Measurements from ENCODE around the gene MAP3K20.
"Not testable (repeated sequence)": the region's sequence is repeated elsewhere in the genome, so short reads cannot be mapped to it uniquely, and the experiment has no call there.

The MAP3K20 gene

GRCh38 chr2:173122936-173123335 is 47.3 kb downstream of the MAP3K20 start:
- H3K9ac ChIP-seq (ENCODE audit: low read depth, low read length): no peak overlapping the region
- TF ChIP-seq, protein P1, sequence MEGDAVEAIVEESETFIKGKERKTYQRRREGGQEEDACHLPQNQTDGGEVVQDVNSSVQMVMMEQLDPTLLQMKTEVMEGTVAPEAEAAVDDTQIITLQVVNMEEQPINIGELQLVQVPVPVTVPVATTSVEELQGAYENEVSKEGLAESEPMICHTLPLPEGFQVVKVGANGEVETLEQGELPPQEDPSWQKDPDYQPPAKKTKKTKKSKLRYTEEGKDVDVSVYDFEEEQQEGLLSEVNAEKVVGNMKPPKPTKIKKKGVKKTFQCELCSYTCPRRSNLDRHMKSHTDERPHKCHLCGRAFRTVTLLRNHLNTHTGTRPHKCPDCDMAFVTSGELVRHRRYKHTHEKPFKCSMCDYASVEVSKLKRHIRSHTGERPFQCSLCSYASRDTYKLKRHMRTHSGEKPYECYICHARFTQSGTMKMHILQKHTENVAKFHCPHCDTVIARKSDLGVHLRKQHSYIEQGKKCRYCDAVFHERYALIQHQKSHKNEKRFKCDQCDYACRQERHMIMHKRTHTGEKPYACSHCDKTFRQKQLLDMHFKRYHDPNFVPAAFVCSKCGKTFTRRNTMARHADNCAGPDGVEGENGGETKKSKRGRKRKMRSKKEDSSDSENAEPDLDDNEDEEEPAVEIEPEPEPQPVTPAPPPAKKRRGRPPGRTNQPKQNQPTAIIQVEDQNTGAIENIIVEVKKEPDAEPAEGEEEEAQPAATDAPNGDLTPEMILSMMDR (IDR thresholded peaks at IDR 0.05; ENCODE audit: borderline replicate concordance, extremely low read depth, low read length, poor library complexity, severe bottlenecking): no peak
- TF ChIP-seq EZH2 (IDR thresholded peaks at IDR 0.05; ENCODE audit: borderline replicate concordance, low read depth, low read length, severe bottlenecking): no peak
- H3K27ac ChIP-seq (ENCODE audit: low read length): no peak overlapping the region
- DNase-seq (no peak), ATAC-seq (ENCODE audit: insufficient read depth, low read depth) (no peak)
- peaks cover 4% of the 10 kb centered on the region; the same call in 1 of the 2 replicates for H3K79me2 ChIP-seq (ENCODE audit: insufficient read depth, low read length)
- H3K36me3 ChIP-seq (ENCODE audit: insufficient read depth, low read length): peaks cover 8% of the 10 kb centered on the region; the same call in 1 of the 2 replicates
- H3K9me3 ChIP-seq (ENCODE audit: insufficient read depth, low read length, severe bottlenecking): no peaks in the 10 kb centered on the region
- H3K4me1 ChIP-seq (ENCODE audit: insufficient read depth, low read length): no peaks in the 10 kb centered on the region
- peaks cover 2% of the 10 kb centered on the region; the same call in 1 of the 2 replicates for H4K20me1 ChIP-seq (ENCODE audit: insufficient read depth, low read length)
- H2AFZ ChIP-seq (ENCODE audit: low read depth, low read length): no peak overlapping the region
- no peak overlapping the region for H3K4me3 ChIP-seq (ENCODE audit: low read depth in 1 of 2, low read length in 2 of 2)
- no peaks in the 10 kb centered on the region for H3K27me3 ChIP-seq (ENCODE audit: insufficient read depth, low read length, poor library complexity)
- H3K4me2 ChIP-seq (ENCODE audit: insufficient read depth, low read length): no peak overlapping the region

- TF ChIP-seq EZH2 (IDR thresholded peaks at IDR 0.05; ENCODE audit: borderline replicate concordance, low read depth, low read length, severe bottlenecking): no peak
- TF ChIP-seq, protein P1 (IDR thresholded peaks at IDR 0.05; ENCODE audit: borderline replicate concordance, extremely low read depth, low read length, poor library complexity, severe bottlenecking): no peak
- H3K27ac ChIP-seq (ENCODE audit: low read length): no peak overlapping the region
- H3K36me3 ChIP-seq (ENCODE audit: insufficient read depth, low read length): peaks cover 8% of the 10 kb centered on the region; the same call in 1 of the 2 replicates
- H4K20me1 ChIP-seq (ENCODE audit: insufficient read depth, low read length): no peaks in the 10 kb centered on the region; the same call in 1 of the 2 replicates
- H3K4me3 ChIP-seq (ENCODE audit: low read depth in 1 of 2, low read length in 2 of 2): no peak overlapping the region
- H3K9me3 ChIP-seq (ENCODE audit: insufficient read depth, low read length, severe bottlenecking): no peaks in the 10 kb centered on the region
- DNase-seq (no peak), ATAC-seq (ENCODE audit: insufficient read depth, low read depth) (no peak)
- H3K9ac ChIP-seq (ENCODE audit: low read depth, low read length): no peak overlapping the region
- peaks cover 4% of the 10 kb centered on the region; the same call in 1 of the 2 replicates for H3K79me2 ChIP-seq (ENCODE audit: insufficient read depth, low read length)
- H3K4me2 ChIP-seq (ENCODE audit: insufficient read depth, low read length): no peak overlapping the region
- H2AFZ ChIP-seq (ENCODE audit: low read depth, low read length): no peak overlapping the region
- H3K27me3 ChIP-seq (ENCODE audit: insufficient read depth, low read length, poor library complexity): no peaks in the 10 kb centered on the region
- no peaks in the 10 kb centered on the region for H3K4me1 ChIP-seq (ENCODE audit: insufficient read depth, low read length)
These were observed 48.8 kb downstream of the MAP3K20 start for GRCh38 chr2:173124441-173124840.

DNA sequence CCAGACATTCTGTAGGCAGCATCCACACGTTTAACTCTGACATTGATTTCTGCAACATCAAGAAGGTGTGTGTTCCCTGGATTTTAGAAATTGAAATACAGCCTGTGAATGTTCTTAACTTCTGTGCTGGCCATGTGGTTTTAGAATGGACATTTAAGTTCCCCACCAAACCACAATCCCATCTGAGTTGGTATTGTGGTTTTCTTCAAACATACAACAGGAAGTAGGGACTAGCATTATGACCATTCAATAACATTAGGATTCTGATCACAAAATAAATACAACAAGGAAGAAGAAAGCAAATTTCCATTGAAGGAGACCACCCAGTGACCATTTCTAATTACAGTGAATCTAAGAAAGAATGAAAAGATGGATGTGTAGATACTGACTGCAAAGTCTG is 51.2 kb downstream of the MAP3K20 start:
- no peaks in the 10 kb centered on the region for H3K79me2 ChIP-seq (ENCODE audit: insufficient read depth, low read length)
- H4K20me1 ChIP-seq (ENCODE audit: insufficient read depth, low read length): peaks cover 3% of the 10 kb centered on the region; the same call in 1 of the 2 replicates
- H3K27me3 ChIP-seq (ENCODE audit: insufficient read depth, low read length, poor library complexity): no peaks in the 10 kb centered on the region
- no peaks in the 10 kb centered on the region for H3K9me3 ChIP-seq (ENCODE audit: insufficient read depth, low read length, severe bottlenecking)
- no peak overlapping the region for H3K4me2 ChIP-seq (ENCODE audit: insufficient read depth, low read length)
- H3K36me3 ChIP-seq (ENCODE audit: insufficient read depth, low read length): peaks cover 8% of the 10 kb centered on the region; the same call in 1 of the 2 replicates
- H3K4me1 ChIP-seq (ENCODE audit: insufficient read depth, low read length): no peaks in the 10 kb centered on the region
- no peak overlapping the region for H3K9ac ChIP-seq (ENCODE audit: low read depth, low read length)
- no peak overlapping the region for H2AFZ ChIP-seq (ENCODE audit: low read depth, low read length)
- no peak overlapping the region for H3K4me3 ChIP-seq (ENCODE audit: low read depth in 1 of 2, low read length in 2 of 2)
- ATAC-seq (ENCODE audit: insufficient read depth, low read depth) (no peak), DNase-seq (no peak)
- TF ChIP-seq, protein P1 (IDR thresholded peaks at IDR 0.05; ENCODE audit: borderline replicate concordance, extremely low read depth, low read length, poor library complexity, severe bottlenecking): no peak
- no peak for TF ChIP-seq EZH2 (IDR thresholded peaks at IDR 0.05; ENCODE audit: borderline replicate concordance, low read depth, low read length, severe bottlenecking)
- no peak overlapping the region for H3K27ac ChIP-seq (ENCODE audit: low read length)

DNA sequence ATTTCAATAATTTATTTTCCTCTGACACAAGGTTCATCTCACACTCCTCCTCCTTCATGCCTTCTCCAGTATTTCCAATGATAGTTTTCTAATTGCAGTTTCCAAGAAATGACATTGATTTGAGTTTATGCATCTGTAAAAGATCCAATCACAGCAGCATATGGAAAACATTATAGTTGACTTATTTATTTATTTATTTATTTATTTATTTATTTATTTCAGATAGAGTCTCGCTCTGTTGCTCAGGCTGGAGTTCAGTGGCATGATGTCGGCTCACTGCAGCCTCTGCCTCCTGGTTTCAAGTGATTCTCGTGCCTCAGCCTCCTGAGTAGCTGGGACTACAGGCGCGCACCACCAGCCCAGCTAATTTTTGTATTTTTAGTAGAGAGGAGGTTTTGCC is 52.5 kb downstream of the MAP3K20 start:
- not testable (repeated sequence) for H3K79me2 ChIP-seq (ENCODE audit: insufficient read depth, low read length); H4K20me1 ChIP-seq (ENCODE audit: insufficient read depth, low read length); H3K4me1 ChIP-seq (ENCODE audit: insufficient read depth, low read length)

More for the DNA sequence above, 52.5 kb downstream of the MAP3K20 start:
- not testable (repeated sequence) for H2AFZ ChIP-seq (ENCODE audit: low read depth, low read length); H3K36me3 ChIP-seq (ENCODE audit: insufficient read depth, low read length); H3K9me3 ChIP-seq (ENCODE audit: insufficient read depth, low read length, severe bottlenecking); DNase-seq; H3K9ac ChIP-seq (ENCODE audit: low read depth, low read length); H3K27ac ChIP-seq (ENCODE audit: low read length); H3K27me3 ChIP-seq (ENCODE audit: insufficient read depth, low read length, poor library complexity); H3K4me2 ChIP-seq (ENCODE audit: insufficient read depth, low read length); H3K4me3 ChIP-seq (ENCODE audit: low read depth in 1 of 2, low read length in 2 of 2); ATAC-seq (ENCODE audit: insufficient read depth, low read depth)

Measured in DND-41 (cell line).